Stimulated activated CD4-positive, alpha-beta T cell treated with anti-CD3 and anti-CD28 coated beads, Interleukin-1b, Interleukin-23, amount 100 ng/mL, for 1 hour (primary cell): Measurements from ENCODE around the gene ARID1B.

ENCODE experiments used
- DNase-seq, 2 donors: peaks; one replicate each; pipeline ENCODE4 v3.0.0-alpha.2; 2020; ENCODE audit warnings: low read depth in 2 of 2

Gene ARID1B

DNA sequence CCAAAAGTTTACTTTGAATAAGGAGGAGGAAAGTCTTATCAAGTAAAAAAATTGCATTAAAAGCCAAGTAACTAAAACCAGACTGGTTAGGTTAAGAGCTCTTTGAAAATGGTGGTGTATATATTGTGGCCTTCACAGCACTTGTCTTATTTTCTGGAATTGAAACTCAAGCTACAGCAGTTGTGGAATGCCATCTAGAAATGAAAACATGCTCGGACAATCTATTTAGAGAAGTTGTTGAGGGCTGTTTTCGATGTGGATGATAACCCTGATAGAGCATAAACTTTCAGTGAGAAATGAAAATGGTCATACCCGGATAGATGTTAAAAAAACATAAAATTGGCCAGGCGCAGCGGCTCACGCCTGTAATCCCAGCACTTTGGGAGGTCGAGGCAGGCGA, 47.0 kb downstream of the ARID1B start:
- no peak for DNase-seq

- DNase-seq, result no peak
Measured at GRCh38 chr6:156825475-156825874, 48.3 kb downstream of the ARID1B start.

- no peak for DNase-seq
Measured at GRCh38 chr6:156826290-156826955, 49.2 kb downstream of the ARID1B start.

- DNase-seq, result no peak
Measured at GRCh38 chr6:156827382-156827781, 50.2 kb downstream of the ARID1B start.

DNA sequence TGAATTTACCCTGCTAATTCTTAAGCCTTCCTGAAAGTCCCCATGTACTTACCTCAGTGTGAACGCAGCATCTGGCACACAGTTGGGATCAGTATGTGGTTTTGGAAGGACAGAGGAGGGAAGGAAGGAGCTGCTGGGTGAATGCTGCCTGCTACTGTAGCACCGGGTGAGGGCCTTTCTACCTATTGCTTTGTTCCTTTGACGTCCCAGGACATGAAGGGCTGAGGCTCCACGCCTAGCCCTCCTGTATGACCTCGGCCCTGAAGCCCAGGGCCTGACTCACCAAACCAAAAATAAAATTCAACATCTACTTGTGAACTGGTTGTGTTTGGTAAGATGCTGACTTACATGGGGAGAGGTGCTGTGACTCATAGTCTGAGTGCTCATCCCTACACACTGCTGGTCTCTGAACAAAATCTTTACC, 51.1 kb downstream of the ARID1B start:
- no peak for DNase-seq

GRCh38 chr6:156830126-156830525, 52.9 kb downstream of the ARID1B start:
- no peak for DNase-seq

DNA sequence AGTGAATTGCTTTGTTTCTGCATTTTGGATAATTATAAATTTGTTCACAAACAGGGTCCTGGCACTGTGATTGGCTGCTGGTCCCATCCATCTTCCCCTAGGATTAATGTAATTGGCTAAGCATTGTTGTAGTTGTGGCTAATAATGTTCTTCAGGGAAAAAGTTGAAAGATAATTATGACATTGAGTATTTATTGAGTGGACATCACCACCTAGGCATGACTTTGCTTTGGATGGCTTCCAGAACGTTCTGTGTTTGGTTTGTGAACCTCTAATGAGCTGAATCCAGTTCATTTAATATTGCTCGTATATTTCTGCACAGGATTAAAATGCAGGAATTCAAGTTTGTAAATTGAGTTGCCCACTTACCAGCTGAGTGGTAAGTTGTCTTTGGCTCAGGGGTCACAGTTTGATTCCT, 55.1 kb downstream of the ARID1B start:
- no peak for DNase-seq

DNA sequence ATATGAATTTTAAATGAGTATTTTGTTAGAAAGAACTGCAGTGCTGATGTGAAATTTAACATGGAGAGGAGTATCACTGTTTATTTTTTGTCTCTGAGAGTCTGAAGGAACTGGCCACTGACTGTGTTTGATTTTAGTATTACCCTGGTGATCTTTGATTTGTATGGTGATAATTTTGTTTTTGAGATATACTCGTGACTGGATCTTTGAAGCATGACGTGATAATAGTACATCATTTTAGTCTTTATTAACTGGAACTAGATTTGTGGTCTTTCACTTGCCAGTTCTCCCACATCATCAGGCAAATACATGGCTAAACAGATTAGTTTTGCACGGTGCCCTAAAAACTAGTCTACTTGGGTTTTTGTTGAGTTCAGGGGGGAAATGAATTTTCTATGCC, 55.5 kb downstream of the ARID1B start:
- DNase-seq, result no peak

DNA sequence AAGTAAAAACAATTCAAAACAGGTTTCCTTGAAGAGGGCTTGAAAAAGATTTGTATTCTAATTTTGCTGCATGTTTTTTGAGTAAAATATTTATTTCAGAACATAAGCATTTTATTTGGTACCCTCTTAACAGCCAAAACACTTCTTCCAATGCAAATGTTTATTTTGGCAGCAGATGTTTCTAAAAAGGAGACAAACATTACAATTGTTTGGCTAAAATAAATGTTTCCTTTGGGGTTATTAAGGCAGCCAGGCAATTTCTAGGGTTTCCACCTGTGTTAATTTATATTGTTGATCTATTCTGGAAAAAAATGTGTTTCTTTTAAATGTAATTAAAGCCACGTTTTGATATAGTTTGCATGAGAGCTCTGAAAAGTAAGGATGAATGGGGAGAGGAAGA, 56.6 kb downstream of the ARID1B start:
- no peak for DNase-seq

DNA sequence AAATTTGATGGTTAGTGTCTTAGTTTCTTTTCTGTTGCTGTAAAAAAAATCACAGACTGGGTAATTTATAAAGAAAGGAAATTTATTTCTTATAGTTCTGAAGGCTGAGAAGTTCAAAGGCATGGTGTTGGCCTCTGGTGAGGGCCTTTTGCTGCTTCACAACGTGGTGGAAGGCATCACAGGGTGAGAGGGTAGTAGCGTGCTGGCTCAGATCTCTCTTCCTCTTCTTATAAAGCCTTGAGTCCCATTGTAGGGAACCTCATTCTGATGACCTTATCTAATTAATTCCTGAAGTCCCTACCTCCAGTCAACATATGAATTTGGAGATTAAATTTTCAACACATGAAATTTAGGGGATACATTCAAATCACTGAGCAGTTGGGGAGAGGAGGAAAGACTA, 62.0 kb downstream of the ARID1B start:
- no peak for DNase-seq

- DNase-seq, result no peak
Measured at GRCh38 chr6:156839591-156840001, 62.4 kb downstream of the ARID1B start.

GRCh38 chr6:156840136-156840535, 63.0 kb downstream of the ARID1B start:
- no peak for DNase-seq

DNA sequence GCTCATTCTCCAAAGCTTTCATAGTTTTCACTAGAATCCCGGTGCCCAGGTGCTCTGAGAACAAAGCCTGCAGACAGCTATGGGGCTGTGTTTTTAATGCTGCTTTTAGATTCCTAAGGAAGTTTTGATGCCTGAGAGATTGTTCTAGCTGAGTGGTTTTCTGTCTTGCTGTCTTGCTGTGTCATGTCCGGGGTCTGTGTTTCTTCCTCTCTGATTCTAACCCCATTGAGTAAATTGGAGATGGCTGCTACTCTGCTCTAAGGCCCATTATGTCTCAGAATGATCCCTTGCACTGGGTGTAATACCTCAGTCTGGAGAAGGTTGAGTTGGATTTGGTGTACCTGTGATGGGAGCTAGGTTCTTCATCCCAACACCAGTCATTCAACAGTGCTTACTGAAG, 63.4 kb downstream of the ARID1B start:
- DNase-seq, result no peak

DNA sequence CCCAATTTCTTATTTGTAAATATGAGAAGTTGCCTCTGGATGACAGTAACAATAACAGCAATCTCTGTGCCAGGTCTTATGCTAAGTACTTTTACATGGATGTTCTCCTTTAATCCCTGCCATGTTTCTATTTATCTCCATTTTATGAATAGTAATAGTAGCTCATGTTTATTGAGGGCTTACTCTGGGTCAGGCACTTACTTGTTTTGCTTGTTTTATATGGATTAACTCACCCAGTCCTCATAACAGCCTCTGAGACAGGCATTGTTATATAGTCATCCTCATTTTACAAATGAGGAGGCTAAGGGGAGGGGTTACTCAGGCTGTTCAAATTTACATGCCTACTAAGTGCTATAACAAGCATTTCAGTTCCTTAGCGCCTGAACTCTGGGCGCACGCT, 64.3 kb downstream of the ARID1B start:
- DNase-seq, result no peak

DNA sequence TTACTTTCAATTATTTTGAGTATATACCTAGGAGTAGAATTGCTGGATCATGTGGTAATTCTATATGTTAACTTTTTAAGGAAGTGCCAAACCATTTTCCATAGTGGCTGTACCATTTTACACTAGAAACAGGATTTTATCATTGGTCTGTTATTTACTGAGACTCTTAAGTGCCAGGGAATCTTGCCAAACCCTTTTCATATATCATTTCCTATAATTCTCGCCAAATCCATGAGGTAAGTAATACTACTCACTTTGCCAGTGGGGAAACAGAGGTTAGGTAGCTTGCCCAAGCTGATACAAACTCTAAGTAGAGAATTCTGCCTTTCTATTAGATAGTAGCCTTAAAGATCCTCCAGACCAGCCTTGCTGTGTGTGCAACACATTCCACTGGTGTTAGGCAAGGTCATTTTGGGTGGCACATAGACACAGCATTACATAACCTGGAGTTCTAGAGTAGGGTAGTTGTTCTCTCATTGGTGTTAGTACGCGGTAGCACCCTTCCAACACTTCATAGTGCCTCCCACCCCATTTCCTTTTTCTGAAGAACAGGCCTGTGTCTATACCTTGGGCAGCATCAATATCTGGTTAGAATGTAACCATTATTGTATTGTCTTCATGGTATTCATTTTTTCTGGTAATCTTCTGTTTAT, 65.5 kb downstream of the ARID1B start:
- DNase-seq, result no peak

- DNase-seq, result no peak
Measured at GRCh38 chr6:156844089-156844488, 66.9 kb downstream of the ARID1B start.

- no peak for DNase-seq
Measured at GRCh38 chr6:156845454-156846155, 68.4 kb downstream of the ARID1B start.

- DNase-seq, result no peak
Measured at GRCh38 chr6:156846845-156847599, 69.8 kb downstream of the ARID1B start.

- no peak for DNase-seq
Measured at GRCh38 chr6:156848123-156848522, 70.9 kb downstream of the ARID1B start.

DNA sequence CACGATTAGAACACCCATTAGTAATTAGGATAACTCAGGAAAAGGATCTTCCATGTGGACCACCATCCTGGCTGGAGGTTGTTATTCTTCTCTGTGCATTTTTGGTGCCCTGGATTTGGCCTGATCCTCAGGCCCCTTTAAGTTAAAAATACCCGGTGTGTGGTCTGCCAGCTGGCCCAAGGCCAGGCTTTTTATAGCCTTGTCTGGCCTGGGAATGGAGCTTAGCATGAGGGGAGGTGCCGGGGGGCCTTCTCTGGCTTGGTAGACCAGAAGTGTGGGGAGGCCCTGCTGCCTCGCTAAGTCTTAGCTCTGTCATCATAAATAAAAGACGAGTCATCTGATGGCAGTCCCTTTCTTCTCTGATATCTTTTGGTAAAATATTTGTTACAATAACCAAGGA, 71.4 kb downstream of the ARID1B start:
- DNase-seq, result no peak

DNA sequence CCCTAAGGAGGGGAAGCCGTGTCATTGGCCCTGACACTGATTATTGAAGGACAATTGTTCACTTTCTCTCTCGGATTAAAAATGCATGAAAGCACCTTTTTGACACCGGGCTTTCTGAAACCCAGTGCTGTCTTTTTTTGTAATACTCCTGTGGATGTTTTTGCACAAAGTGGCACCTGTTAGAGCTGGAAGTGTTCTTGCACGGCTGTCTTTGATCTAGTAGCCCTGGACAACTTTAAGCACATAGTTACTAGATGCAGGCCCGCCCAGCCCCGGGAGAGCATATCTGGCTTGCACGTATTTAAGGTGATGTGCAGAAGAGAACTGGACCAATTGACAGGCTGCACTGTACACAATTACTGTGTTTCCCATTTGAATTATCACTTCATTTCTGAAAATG, 72.6 kb downstream of the ARID1B start:
- DNase-seq, result no peak

GRCh38 chr6:156850353-156850752, 73.2 kb downstream of the ARID1B start:
- DNase-seq, result no peak
